ENCODE measurements around the gene FILIP1.
A peak's percentile ranks its signal among the peaks of the same experiment; 100 is the strongest.

The FILIP1 gene

GRCh38 chr6:75450903-75451302 lies 42.7 kb downstream of the FILIP1 start:
- H2AFZ ChIP-seq (ENCODE audit: low read depth, low read length) = no peak overlapping the region
- no peak overlapping the region for H3K4ac ChIP-seq (ENCODE audit: low read depth in 1 of 2, low read length in 2 of 2)
- no peak overlapping the region for H2BK120ac ChIP-seq (ENCODE audit: low read depth, low read length)
- H3K9ac ChIP-seq (ENCODE audit: low read length) = no peak overlapping the region
- H3K14ac ChIP-seq (ENCODE audit: low read length in 2 of 2) = no peak overlapping the region
- DNase-seq = no peak
- H4K8ac ChIP-seq (ENCODE audit: low read length) = no peak overlapping the region
- no CpG with 5 or more reads among the region's 3 CpGs for WGBS
- no peaks in the 10 kb centered on the region for H3K36me3 ChIP-seq (ENCODE audit: control insufficient read depth in 1 of 2, insufficient read depth in 2 of 2, low read depth in 1 of 2, low read length in 2 of 2)
- H3K27ac ChIP-seq (ENCODE audit: low read length, poor library complexity, severe bottlenecking) = no peak overlapping the region
- no peak overlapping the region for H2BK5ac ChIP-seq (ENCODE audit: low read depth, low read length, poor library complexity, severe bottlenecking)
- H2AK5ac ChIP-seq (ENCODE audit: low read length, severe bottlenecking) = no peak overlapping the region
- H3K23ac ChIP-seq (ENCODE audit: low read length in 2 of 2) = no peak overlapping the region
- H4K91ac ChIP-seq (ENCODE audit: low read length) = no peak overlapping the region
- no peaks in the 10 kb centered on the region for H3K27me3 ChIP-seq (ENCODE audit: control insufficient read depth in 1 of 2, insufficient read depth in 1 of 2, low read length in 2 of 2)
- no peak overlapping the region for H3K4me3 ChIP-seq (ENCODE audit: insufficient read depth in 1 of 2, low read depth in 1 of 2, low read length in 2 of 2)
- H3K79me1 ChIP-seq (replicated peaks; ENCODE audit: low read length, poor library complexity, severe bottlenecking) = peaks cover 10% of the 10 kb centered on the region
- no peaks in the 10 kb centered on the region for H3K9me3 ChIP-seq (ENCODE audit: control insufficient read depth, low read length)
- no peak overlapping the region for H3K4me2 ChIP-seq (ENCODE audit: low read length, poor library complexity, severe bottlenecking)
- H3K18ac ChIP-seq (ENCODE audit: low read depth in 1 of 2, low read length in 2 of 2) = no peak overlapping the region
- peaks cover 3% of the 10 kb centered on the region for H3K4me1 ChIP-seq (ENCODE audit: control insufficient read depth, insufficient read depth, low read depth, low read length)
- no peak overlapping the region for H2BK12ac ChIP-seq (ENCODE audit: low read length in 2 of 2)
- H2BK15ac ChIP-seq (ENCODE audit: low read depth, poor library complexity, severe bottlenecking) = no peak overlapping the region

GRCh38 chr6:75449630-75450206 lies 43.9 kb downstream of the FILIP1 start:
- WGBS = 77% methylated on average over 5 of the region's 5 CpGs

GRCh38 chr6:75446241-75446880 lies 47.2 kb downstream of the FILIP1 start:
- Histone ChIP-seq H4K8ac (ENCODE audit: low read length) (no peak overlapping the region), H2AFZ (ENCODE audit: low read depth, low read length) (no peak overlapping the region), H3K27me3 (ENCODE audit: control insufficient read depth in 1 of 2, insufficient read depth in 1 of 2, low read length in 2 of 2) (no peaks in the 10 kb centered on the region), H3K4me2 (ENCODE audit: low read length, poor library complexity, severe bottlenecking) (no peak overlapping the region), H3K4ac (ENCODE audit: low read depth in 1 of 2, low read length in 2 of 2) (no peak overlapping the region), H4K91ac (ENCODE audit: low read length) (no peak overlapping the region), H3K27ac (ENCODE audit: low read length, poor library complexity, severe bottlenecking) (no peak overlapping the region), H3K23ac (ENCODE audit: low read length in 2 of 2) (no peak overlapping the region), H2BK5ac (ENCODE audit: low read depth, low read length, poor library complexity, severe bottlenecking) (no peak overlapping the region), H2BK15ac (ENCODE audit: low read depth, poor library complexity, severe bottlenecking) (no peak overlapping the region), H2BK120ac (ENCODE audit: low read depth, low read length) (no peak overlapping the region), H3K14ac (ENCODE audit: low read length in 2 of 2) (no peak overlapping the region), H3K4me3 (ENCODE audit: insufficient read depth in 1 of 2, low read depth in 1 of 2, low read length in 2 of 2) (no peak overlapping the region), H3K4me1 (ENCODE audit: control insufficient read depth, insufficient read depth, low read depth, low read length) (peaks cover 3% of the 10 kb centered on the region), H3K36me3 (ENCODE audit: control insufficient read depth in 1 of 2, insufficient read depth in 2 of 2, low read depth in 1 of 2, low read length in 2 of 2) (no peaks in the 10 kb centered on the region), H3K79me1 (replicated peaks; ENCODE audit: low read length, poor library complexity, severe bottlenecking) (peaks cover 5% of the 10 kb centered on the region), H2AK5ac (ENCODE audit: low read length, severe bottlenecking) (no peak overlapping the region), H3K9ac (ENCODE audit: low read length) (no peak overlapping the region), H2BK12ac (ENCODE audit: low read length in 2 of 2) (no peak overlapping the region), H3K18ac (ENCODE audit: low read depth in 1 of 2, low read length in 2 of 2) (no peak overlapping the region), H3K9me3 (ENCODE audit: control insufficient read depth, low read length) (no peaks in the 10 kb centered on the region)
- no peak for DNase-seq
- 79% methylated on average over 4 of the region's 4 CpGs for WGBS

More at GRCh38 chr6:75449630-75450206, 43.9 kb downstream of the FILIP1 start:
- H2AFZ ChIP-seq (ENCODE audit: low read depth, low read length) = no peak overlapping the region
- no peak overlapping the region for H3K4me2 ChIP-seq (ENCODE audit: low read length, poor library complexity, severe bottlenecking)
- no peak overlapping the region for H3K4ac ChIP-seq (ENCODE audit: low read depth in 1 of 2, low read length in 2 of 2)
- no peak overlapping the region for H2BK120ac ChIP-seq (ENCODE audit: low read depth, low read length)
- DNase-seq = peak; percentile 29
- H3K27ac ChIP-seq (ENCODE audit: low read length, poor library complexity, severe bottlenecking) = peak overlapping the region; percentile 32
- no peaks in the 10 kb centered on the region for H3K27me3 ChIP-seq (ENCODE audit: control insufficient read depth in 1 of 2, insufficient read depth in 1 of 2, low read length in 2 of 2)
- H3K4me3 ChIP-seq (ENCODE audit: insufficient read depth in 1 of 2, low read depth in 1 of 2, low read length in 2 of 2) = no peak overlapping the region
- no peak overlapping the region for H3K9ac ChIP-seq (ENCODE audit: low read length)
- no peak overlapping the region for H2BK12ac ChIP-seq (ENCODE audit: low read length in 2 of 2)
- no peak overlapping the region for H2AK5ac ChIP-seq (ENCODE audit: low read length, severe bottlenecking)
- no peak overlapping the region for H4K8ac ChIP-seq (ENCODE audit: low read length)
- peaks cover 7% of the 10 kb centered on the region for H3K79me1 ChIP-seq (replicated peaks; ENCODE audit: low read length, poor library complexity, severe bottlenecking)
- H3K4me1 ChIP-seq (ENCODE audit: control insufficient read depth, insufficient read depth, low read depth, low read length) = peaks cover 3% of the 10 kb centered on the region
- H3K36me3 ChIP-seq (ENCODE audit: control insufficient read depth in 1 of 2, insufficient read depth in 2 of 2, low read depth in 1 of 2, low read length in 2 of 2) = no peaks in the 10 kb centered on the region
- no peak overlapping the region for H3K23ac ChIP-seq (ENCODE audit: low read length in 2 of 2)
- H3K18ac ChIP-seq (ENCODE audit: low read depth in 1 of 2, low read length in 2 of 2) = no peak overlapping the region
- H3K9me3 ChIP-seq (ENCODE audit: control insufficient read depth, low read length) = no peaks in the 10 kb centered on the region
- no peak overlapping the region for H2BK5ac ChIP-seq (ENCODE audit: low read depth, low read length, poor library complexity, severe bottlenecking)
- H4K91ac ChIP-seq (ENCODE audit: low read length) = no peak overlapping the region
- H3K14ac ChIP-seq (ENCODE audit: low read length in 2 of 2) = no peak overlapping the region
- H2BK15ac ChIP-seq (ENCODE audit: low read depth, poor library complexity, severe bottlenecking) = no peak overlapping the region

GRCh38 chr6:75445738-75446137 lies 47.9 kb downstream of the FILIP1 start:
- no peak overlapping the region for H4K8ac ChIP-seq (ENCODE audit: low read length)
- H3K36me3 ChIP-seq (ENCODE audit: control insufficient read depth in 1 of 2, insufficient read depth in 2 of 2, low read depth in 1 of 2, low read length in 2 of 2) = no peaks in the 10 kb centered on the region
- H2BK12ac ChIP-seq (ENCODE audit: low read length in 2 of 2) = no peak overlapping the region
- no peak overlapping the region for H2BK15ac ChIP-seq (ENCODE audit: low read depth, poor library complexity, severe bottlenecking)
- H3K9ac ChIP-seq (ENCODE audit: low read length) = no peak overlapping the region
- H3K4ac ChIP-seq (ENCODE audit: low read depth in 1 of 2, low read length in 2 of 2) = no peak overlapping the region
- no peaks in the 10 kb centered on the region for H3K27me3 ChIP-seq (ENCODE audit: control insufficient read depth in 1 of 2, insufficient read depth in 1 of 2, low read length in 2 of 2)
- no peak overlapping the region for H4K91ac ChIP-seq (ENCODE audit: low read length)
- H2BK120ac ChIP-seq (ENCODE audit: low read depth, low read length) = no peak overlapping the region
- H3K4me3 ChIP-seq (ENCODE audit: insufficient read depth in 1 of 2, low read depth in 1 of 2, low read length in 2 of 2) = no peak overlapping the region
- no peaks in the 10 kb centered on the region for H3K9me3 ChIP-seq (ENCODE audit: control insufficient read depth, low read length)
- no peak overlapping the region for H2AK5ac ChIP-seq (ENCODE audit: low read length, severe bottlenecking)
- H3K27ac ChIP-seq (ENCODE audit: low read length, poor library complexity, severe bottlenecking) = no peak overlapping the region
- H3K18ac ChIP-seq (ENCODE audit: low read depth in 1 of 2, low read length in 2 of 2) = no peak overlapping the region
- no peak overlapping the region for H3K4me2 ChIP-seq (ENCODE audit: low read length, poor library complexity, severe bottlenecking)
- peaks cover 5% of the 10 kb centered on the region for H3K79me1 ChIP-seq (replicated peaks; ENCODE audit: low read length, poor library complexity, severe bottlenecking)
- H3K4me1 ChIP-seq (ENCODE audit: control insufficient read depth, insufficient read depth, low read depth, low read length) = peaks cover 3% of the 10 kb centered on the region
- no peak overlapping the region for H2AFZ ChIP-seq (ENCODE audit: low read depth, low read length)
- DNase-seq = no peak
- no peak overlapping the region for H3K14ac ChIP-seq (ENCODE audit: low read length in 2 of 2)
- H3K23ac ChIP-seq (ENCODE audit: low read length in 2 of 2) = no peak overlapping the region
- no peak overlapping the region for H2BK5ac ChIP-seq (ENCODE audit: low read depth, low read length, poor library complexity, severe bottlenecking)

Measured in mesenchymal stem cell (in vitro differentiated cells and primary cell).